Activated CD8-positive, alpha-beta T cell treated with anti-CD3 and anti-CD28 coated beads for 36 hours (primary cell): ENCODE measurements around the gene FAM47E. TPM values are rescaled to one million over a fixed set of nuclear protein-coding genes. Genes with fewer than 3 reads are reported as not detected.

Experiments
- ATAC-seq: fragments of 200-7000 bp; cut with Tn5 transposase; one replicate; pipeline ENCODE4 v1.10.0; 2021; ENCODE audit warnings: mild to moderate bottlenecking, moderate library complexity
- CTCF ChIA-PET: fragments of 350-600 bp; sonication (Branson Sonifier 250); formaldehyde crosslinking; loops from one replicate; lab custom pipeline; 2021; ENCODE audit warnings: antibody characterized with exemption; lab: Charles Lee
- POLR2A ChIA-PET: fragments of 350-600 bp; sonication (Branson Sonifier 250); formaldehyde crosslinking; loops from one replicate; lab custom pipeline; 2021; ENCODE audit warnings: antibody characterized with exemption; lab: Charles Lee
- DNase-seq: peaks from one replicate; pipeline ENCODE4 v3.0.0-alpha.2; 2020
- H3K27ac Mint-ChIP-seq: one replicate; pipeline ENCODE4 v1.8.0; 2021; ENCODE audit warnings: mild to moderate bottlenecking, mixed read lengths
- H3K27me3 Mint-ChIP-seq: one replicate; pipeline ENCODE4 v1.8.0; 2021; ENCODE audit warnings: mixed read lengths
- H3K36me3 Mint-ChIP-seq: one replicate; pipeline ENCODE4 v1.8.0; 2021; ENCODE audit warnings: low read depth, mixed read lengths
- H3K4me1 Mint-ChIP-seq: one replicate; pipeline ENCODE4 v1.8.0; 2021; ENCODE audit warnings: low read depth, mixed read lengths
- H3K4me3 Mint-ChIP-seq: one replicate; pipeline ENCODE4 v1.8.0; 2021; ENCODE audit warnings: mild to moderate bottlenecking, moderate library complexity, mixed read lengths
- H3K9me3 Mint-ChIP-seq: one replicate; pipeline ENCODE4 v1.8.0; 2021; ENCODE audit warnings: mixed read lengths
- CTCF ChIP-seq: fragments of 200-600 bp; IDR thresholded peaks from one replicate; pipeline ENCODE4 v1.8.0; 2022; ENCODE audit warnings: antibody characterized with exemption, mild to moderate bottlenecking
- intact Hi-C: fragments of 100-400 bp; cut with micrococcal nuclease; formaldehyde crosslinking; loops from one replicate; pipeline ENCODE4 v1.10.0; 2022
- total RNA-seq, 2 experiments: library from RNA; stranded (reverse); gene quantifications; one replicate each; pipeline ENCODE4 v1.2.3, GENCODE V29; 2021

FAM47E gene
- total RNA-seq, 2 experiments from 2014 or later, result not detected

- Mint-ChIP-seq H3K27me3 (peaks cover 29% of the 10 kb centered on the region), H3K4me1 (peaks cover 6% of the 10 kb centered on the region), H3K36me3 (no peaks in the 10 kb centered on the region), H3K27ac (no peak overlapping the region), H3K4me3 (no peak overlapping the region), H3K9me3 (peaks cover 2% of the 10 kb centered on the region)
- intact Hi-C loops, result no loop called here
- no peak for ATAC-seq
- DNase-seq, result no peak
- CTCF ChIA-PET, result interaction anchor here (1.8 kb wide), 1 partner anchor 67 kb away, joined by 5 read pairs; no protein-coding TSS in a partner anchor
- POLR2A ChIA-PET, result no interaction called here
- no peak for TF ChIP-seq CTCF
These were observed 4.7 kb upstream of the FAM47E start for GRCh38 chr4:76246852-76247251.

GRCh38 chr4:76250962-76251361 lies 559 bp upstream of the FAM47E start:
- Mint-ChIP-seq H3K27ac (no peak overlapping the region), H3K4me3 (peak overlapping the region; percentile 73), H3K4me1 (peaks cover 6% of the 10 kb centered on the region), H3K36me3 (no peaks in the 10 kb centered on the region), H3K27me3 (peaks cover 55% of the 10 kb centered on the region), H3K9me3 (no peaks in the 10 kb centered on the region)
- ChIA-PET POLR2A (no interaction called here), CTCF (interaction anchor here (1.5 to 5.0 kb wide), 2 partner anchors 71 to 127 kb away, joined by 11 to 29 read pairs; no protein-coding TSS in a partner anchor)
- DNase-seq (peak; percentile 5), ATAC-seq (no peak)
- no peak for TF ChIP-seq CTCF
- intact Hi-C loops, result no loop called here

GRCh38 chr4:76252271-76252653 lies 741 bp downstream of the FAM47E start:
- ATAC-seq (no peak), DNase-seq (no peak)
- Mint-ChIP-seq H3K27me3 (peaks cover 59% of the 10 kb centered on the region), H3K27ac (no peak overlapping the region), H3K4me1 (peaks cover 6% of the 10 kb centered on the region), H3K4me3 (peak overlapping the region; percentile 61), H3K36me3 (no peaks in the 10 kb centered on the region), H3K9me3 (no peaks in the 10 kb centered on the region)
- POLR2A ChIA-PET, result no interaction called here
- TF ChIP-seq CTCF, result no peak
- intact Hi-C loops, result no loop called here
- CTCF ChIA-PET, result interaction anchor here (2.6 to 5.0 kb wide), 3 partner anchors 18 to 126 kb away, joined by 6 to 29 read pairs (median 17); no protein-coding TSS in a partner anchor

- Mint-ChIP-seq H3K27ac (no peak overlapping the region), H3K4me1 (peaks cover 6% of the 10 kb centered on the region), H3K9me3 (no peaks in the 10 kb centered on the region), H3K27me3 (peaks cover 57% of the 10 kb centered on the region), H3K36me3 (no peaks in the 10 kb centered on the region), H3K4me3 (no peak overlapping the region)
- no peak for ATAC-seq
- no peak for TF ChIP-seq CTCF
- intact Hi-C loops, result no loop called here
- POLR2A ChIA-PET, result interaction anchor here (0.9 kb wide), 1 partner anchor 39 kb away, joined by 3 read pairs; no protein-coding TSS in a partner anchor
- CTCF ChIA-PET, result interaction anchor here (1.1 to 5.0 kb wide), 4 partner anchors 13 to 124 kb away, joined by 3 to 29 read pairs (median 12); no protein-coding TSS in a partner anchor
- no peak for DNase-seq
These were observed 2.0 kb downstream of the FAM47E start for GRCh38 chr4:76253511-76253910.

GRCh38 chr4:76256032-76256431 lies 4.5 kb downstream of the FAM47E start:
- ChIA-PET CTCF (interaction anchor here (1.4 kb wide), 1 partner anchor 77 kb away, joined by 5 read pairs; no protein-coding TSS in a partner anchor), POLR2A (no interaction called here)
- TF ChIP-seq CTCF, result no peak
- H3K4me3 Mint-ChIP-seq, result no peak overlapping the region
- DNase-seq (no peak), ATAC-seq (no peak)
- H3K27me3 Mint-ChIP-seq, result peaks cover 37% of the 10 kb centered on the region
- H3K36me3 Mint-ChIP-seq, result no peaks in the 10 kb centered on the region
- intact Hi-C loops, result no loop called here
- H3K4me1 Mint-ChIP-seq, result peaks cover 4% of the 10 kb centered on the region
- H3K27ac Mint-ChIP-seq, result no peak overlapping the region
- H3K9me3 Mint-ChIP-seq, result no peaks in the 10 kb centered on the region
